AG10803 (cell line): Measurements from ENCODE around the gene FBXO42.
"Not testable (repeated sequence)": the region's sequence is repeated elsewhere in the genome, so short reads cannot be mapped to it uniquely, and the experiment has no call there.

Experiments used
- DNase-seq: peaks from one replicate; pipeline ENCODE4 v3.0.0; 2010; ENCODE audit warnings: low read depth
- H3K4me3 ChIP-seq: 2 replicates; pipeline ENCODE4 v1.5.1; 2011; ENCODE audit warnings: mild to moderate bottlenecking, low read length, control low read depth
- TF ChIP-seq, protein P1 (sequence below): conservative IDR thresholded peaks from 2 replicates; pipeline ENCODE4 v1.5.1; 2011; ENCODE audit warnings: mild to moderate bottlenecking, low read length, control low read depth, inconsistent platforms

Gene FBXO42

DNA sequence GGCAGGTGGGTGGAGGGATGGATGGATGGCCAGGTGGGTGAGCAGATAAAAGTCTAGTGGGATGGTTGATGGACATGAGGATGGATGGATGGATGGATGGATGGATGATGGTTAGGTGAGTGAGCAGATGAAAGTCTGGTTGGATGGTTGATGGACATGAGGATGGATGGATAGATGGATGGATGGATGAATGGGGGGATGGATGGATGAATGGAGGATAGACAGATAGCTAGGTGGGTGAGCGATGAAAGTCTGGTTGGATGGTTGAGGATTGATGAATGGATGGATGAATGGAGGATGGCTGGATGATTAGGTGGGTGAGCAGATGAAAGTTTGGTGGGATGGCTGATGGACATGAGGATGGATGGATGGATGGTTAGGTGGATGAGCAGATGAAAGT, 130.8 kb downstream of the FBXO42 start:
- no peak overlapping the region for H3K4me3 ChIP-seq
- DNase-seq, result no peak
- TF ChIP-seq, protein P1, sequence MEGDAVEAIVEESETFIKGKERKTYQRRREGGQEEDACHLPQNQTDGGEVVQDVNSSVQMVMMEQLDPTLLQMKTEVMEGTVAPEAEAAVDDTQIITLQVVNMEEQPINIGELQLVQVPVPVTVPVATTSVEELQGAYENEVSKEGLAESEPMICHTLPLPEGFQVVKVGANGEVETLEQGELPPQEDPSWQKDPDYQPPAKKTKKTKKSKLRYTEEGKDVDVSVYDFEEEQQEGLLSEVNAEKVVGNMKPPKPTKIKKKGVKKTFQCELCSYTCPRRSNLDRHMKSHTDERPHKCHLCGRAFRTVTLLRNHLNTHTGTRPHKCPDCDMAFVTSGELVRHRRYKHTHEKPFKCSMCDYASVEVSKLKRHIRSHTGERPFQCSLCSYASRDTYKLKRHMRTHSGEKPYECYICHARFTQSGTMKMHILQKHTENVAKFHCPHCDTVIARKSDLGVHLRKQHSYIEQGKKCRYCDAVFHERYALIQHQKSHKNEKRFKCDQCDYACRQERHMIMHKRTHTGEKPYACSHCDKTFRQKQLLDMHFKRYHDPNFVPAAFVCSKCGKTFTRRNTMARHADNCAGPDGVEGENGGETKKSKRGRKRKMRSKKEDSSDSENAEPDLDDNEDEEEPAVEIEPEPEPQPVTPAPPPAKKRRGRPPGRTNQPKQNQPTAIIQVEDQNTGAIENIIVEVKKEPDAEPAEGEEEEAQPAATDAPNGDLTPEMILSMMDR, result no peak

DNA sequence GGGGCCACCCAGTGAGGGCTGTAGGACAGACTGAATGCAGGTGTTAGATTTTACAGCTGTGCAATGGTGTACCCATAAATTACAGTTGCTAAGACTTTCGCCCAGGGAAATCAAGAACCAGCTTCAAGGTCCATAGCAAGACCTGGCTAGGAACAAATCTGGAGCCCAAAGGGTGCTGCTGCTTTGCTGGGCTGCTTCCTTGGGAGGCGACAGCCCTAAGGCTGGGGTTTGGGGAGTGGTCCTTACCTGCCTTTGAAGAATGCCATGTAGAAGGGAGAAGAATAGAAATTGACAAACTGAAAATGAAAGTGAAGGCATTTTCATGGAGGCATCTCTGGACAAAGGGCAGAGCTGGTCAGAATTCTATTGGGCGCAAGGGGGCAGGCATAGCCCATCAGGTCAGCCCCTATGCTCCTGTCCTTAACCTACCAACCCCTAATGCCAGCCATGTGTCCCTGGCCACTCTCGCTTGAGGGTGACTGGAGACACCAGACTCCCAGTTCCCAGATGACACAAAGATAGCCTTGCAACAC, 132.2 kb downstream of the FBXO42 start:
- TF ChIP-seq, protein P1, result no peak
- no peak overlapping the region for H3K4me3 ChIP-seq
- no peak for DNase-seq

DNA sequence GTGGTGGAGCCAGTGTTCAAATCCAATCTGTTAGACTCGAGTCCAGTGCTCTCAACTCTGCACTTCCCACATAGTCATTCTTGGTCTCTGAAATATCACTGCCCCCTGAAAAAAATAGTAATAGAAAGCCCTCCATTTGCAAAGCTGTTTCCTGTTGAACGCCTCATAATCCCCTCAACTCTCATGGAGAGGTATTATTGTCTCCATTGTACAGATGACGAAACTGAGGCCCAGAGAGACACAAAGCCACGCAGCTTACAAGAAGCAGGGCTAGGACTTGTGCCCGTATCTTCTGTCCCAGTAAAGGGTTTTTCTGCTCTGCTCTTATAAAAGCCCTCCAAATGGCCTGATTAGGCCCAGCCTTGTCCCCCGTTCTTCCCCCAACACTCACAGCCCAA, 133.6 kb downstream of the FBXO42 start:
- DNase-seq, result no peak
- TF ChIP-seq, protein P1, result no peak
- no peak overlapping the region for H3K4me3 ChIP-seq

DNA sequence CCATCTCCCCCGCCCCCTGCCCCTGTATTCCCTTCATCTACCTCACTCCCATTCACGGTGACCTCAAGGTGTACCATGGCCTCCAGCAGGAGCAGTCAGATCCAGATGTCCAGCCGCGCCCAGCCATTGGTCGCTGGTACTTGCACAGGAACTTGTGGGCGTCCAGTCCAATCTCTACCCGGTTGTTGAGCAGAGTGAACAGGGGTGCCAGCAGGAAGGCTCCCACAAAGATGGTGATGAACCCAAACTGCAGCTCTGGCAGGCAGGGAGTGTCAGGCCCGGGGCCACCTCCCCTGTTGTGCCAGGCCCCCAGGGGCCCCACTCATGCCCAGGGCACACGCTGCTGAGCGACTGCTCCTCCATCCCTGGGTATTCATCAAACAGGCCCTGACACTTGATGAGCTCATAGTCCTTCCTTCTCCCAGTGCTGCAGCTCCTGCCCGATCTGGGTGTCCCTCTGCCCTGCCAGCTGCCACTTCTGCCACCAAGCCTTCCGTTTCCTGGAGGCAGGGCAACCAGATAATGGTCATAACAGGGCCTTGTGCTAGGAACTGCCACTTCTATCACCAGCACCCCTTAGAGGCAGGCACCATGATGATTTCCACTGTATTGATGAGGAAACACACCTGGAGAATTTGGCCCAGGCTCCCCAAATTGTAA, 134.1 kb downstream of the FBXO42 start:
- no peak overlapping the region; the same call in 1 of the 2 replicates for H3K4me3 ChIP-seq
- TF ChIP-seq, protein P1, result no peak
- no peak for DNase-seq

DNA sequence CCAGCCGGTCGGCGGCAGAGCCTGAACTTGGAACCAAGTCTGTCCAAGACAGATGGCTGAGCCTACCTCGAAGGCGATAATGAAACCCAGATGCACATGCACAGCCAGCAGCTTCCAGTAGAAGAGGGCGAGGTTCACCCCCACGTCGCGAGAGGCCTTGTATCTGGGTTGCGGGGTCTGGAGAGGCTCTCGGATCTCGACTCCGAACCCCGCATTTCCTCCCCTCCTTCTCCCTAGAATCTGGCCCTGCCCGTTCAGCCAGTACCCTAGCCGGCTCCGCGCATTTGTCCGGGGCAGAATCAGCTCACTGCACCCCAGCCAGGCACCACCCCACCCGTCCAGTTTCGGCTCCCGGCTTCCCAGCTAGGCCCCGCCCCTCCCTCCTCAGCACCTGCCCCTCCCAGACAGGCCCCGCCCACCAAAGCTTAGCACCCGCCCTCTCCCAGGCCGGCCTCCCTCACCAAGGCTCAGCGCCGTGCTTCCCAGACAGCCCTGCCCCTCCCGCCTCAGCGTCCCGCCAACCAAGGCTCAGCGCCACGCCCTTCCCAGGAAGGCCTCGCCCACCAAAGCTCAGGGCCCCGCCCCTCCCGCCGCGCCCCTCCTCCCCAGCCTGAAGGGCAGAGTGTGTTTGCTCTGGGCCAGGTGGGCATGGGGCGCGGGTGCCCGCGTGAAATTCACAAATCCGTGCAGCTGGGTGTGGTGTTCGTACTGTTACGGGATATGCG, 135.1 kb downstream of the FBXO42 start:
- DNase-seq, result peak; percentile 96
- TF ChIP-seq, protein P1, result no peak
- H3K4me3 ChIP-seq, result peak overlapping the region; percentile 63

DNA sequence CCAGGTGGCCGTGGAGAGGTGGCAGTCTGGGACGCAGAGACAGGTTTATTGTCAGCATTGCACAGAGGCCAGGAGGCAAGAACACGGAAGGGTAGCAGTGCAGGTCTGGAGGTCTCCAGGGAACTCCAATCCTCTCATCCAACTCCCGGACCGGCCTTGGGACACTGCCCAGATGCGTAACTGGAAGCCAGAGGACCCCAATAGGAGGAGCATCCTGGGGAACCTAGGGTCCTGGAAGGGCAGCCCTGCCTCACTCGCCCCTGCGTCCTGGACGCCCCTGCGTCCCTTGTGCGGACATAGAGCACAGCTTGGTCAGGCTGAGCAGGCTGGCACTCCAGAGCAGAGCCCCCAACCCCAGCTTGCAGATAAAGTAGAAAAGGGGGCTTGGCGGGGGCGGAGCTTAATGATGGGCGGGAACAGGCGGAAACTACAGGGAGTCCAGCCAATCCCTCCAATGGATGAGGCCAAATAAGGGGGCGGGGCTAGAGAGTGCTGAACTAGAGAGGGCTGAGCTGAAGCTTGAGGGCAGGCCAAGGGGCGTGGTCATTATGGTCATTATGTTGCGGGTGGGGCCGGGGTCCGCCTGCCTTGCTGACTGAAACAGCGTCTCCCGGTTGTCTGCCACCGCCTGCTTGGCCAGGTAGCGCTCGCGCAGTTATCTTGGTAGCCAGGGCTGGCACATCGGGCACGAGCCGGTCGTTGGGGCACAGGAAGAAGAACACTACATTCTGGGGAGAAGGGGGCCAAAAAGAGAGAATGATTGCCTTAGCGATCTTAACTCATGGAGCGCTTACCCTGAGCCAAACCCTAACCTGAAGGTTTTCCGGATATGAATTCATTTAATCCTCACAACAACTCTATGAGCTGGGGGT, 136.2 kb downstream of the FBXO42 start:
- DNase-seq, result peak; percentile 43
- peak overlapping the region; percentile 63 for H3K4me3 ChIP-seq
- TF ChIP-seq, protein P1, result no peak

DNA sequence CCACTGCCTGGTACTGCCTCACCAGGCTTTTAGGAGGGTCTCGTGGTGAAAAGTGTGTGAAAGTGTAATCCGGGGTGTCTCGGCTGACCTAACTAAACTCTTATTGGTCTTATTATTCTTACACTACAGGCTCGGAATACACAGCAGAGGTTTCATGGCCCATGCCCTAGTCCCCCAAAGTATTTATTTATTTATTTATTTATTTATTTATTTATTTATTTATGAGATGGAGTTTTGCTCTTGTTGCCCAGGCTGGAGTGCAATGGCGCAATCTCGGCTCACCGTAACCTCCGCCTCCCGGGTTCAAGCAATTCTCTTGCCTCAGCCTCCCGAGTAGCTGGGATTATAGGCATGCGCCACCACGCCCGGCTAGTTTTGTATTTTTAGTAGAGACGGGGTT, 137.0 kb downstream of the FBXO42 start:
- DNase-seq, H3K4me3 ChIP-seq: not testable (repeated sequence)

DNA sequence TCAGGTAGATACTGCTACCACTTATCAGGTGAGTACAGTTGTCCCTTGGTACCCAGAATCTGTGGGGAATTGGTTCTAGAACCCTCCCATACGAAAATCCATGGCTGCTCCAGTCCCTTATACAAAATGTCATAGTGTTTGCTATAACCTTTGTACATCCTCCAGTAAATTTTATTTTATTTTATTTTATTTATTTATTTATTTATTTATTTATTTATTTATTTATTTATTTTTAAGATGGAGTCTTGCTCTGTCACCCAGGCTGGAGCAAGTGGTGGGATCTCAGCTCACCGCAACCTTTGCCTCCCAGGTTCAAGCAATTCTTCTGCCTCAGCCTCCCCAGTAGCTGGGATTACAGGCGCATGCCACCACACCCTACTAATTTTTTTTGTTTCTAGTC, 138.7 kb downstream of the FBXO42 start:
- H3K4me3 ChIP-seq, DNase-seq: not testable (repeated sequence)
